GM10248 (cell line): Measurements from ENCODE around the gene OR8G1.

Experiments used
- CTCF ChIA-PET: fragments of 300-600 bp; sonication (Branson Sonifier 250); formaldehyde crosslinking; extraction: SDS; loops from one replicate; lab custom pipeline; 2021; ENCODE audit warnings: antibody characterized with exemption; lab: Yijun Ruan, JAX
- POLR2A ChIA-PET: fragments of 350-650 bp; sonication (Branson Sonifier 250); formaldehyde crosslinking; extraction: SDS; loops from one replicate; lab custom pipeline; 2020; ENCODE audit warnings: antibody characterized with exemption; lab: Yijun Ruan, JAX
- DNase-seq: peaks from one replicate; pipeline ENCODE4 v3.0.0; 2012; ENCODE audit errors: extremely low spot score
- TF ChIP-seq, protein P1 (sequence below): IDR thresholded peaks from 2 replicates; pipeline ENCODE4 v1.5.1; 2012; ENCODE audit warnings: mild to moderate bottlenecking, low read depth; ENCODE audit errors: extremely low read depth, missing control alignments, control extremely low read depth

Gene OR8G1

DNA sequence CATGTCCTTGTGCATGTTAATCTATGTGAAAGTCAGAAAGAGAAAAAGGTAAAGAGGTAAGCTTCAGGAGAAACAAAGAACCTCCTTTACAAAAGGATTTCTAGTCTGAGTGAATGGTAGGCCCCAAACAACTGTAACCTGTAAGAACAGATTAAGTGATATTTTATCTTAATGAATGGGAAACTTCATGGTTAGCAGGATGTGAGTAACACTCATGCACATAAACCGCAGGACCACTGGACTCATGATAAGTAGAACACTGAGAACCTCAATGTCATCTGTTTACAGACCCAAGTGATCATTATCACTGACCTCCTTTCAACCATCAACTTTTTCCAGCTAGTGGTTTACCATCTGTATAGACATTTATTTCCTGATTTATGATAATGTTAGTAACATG, 35.2 kb downstream of the OR8G1 start:
- TF ChIP-seq, protein P1, sequence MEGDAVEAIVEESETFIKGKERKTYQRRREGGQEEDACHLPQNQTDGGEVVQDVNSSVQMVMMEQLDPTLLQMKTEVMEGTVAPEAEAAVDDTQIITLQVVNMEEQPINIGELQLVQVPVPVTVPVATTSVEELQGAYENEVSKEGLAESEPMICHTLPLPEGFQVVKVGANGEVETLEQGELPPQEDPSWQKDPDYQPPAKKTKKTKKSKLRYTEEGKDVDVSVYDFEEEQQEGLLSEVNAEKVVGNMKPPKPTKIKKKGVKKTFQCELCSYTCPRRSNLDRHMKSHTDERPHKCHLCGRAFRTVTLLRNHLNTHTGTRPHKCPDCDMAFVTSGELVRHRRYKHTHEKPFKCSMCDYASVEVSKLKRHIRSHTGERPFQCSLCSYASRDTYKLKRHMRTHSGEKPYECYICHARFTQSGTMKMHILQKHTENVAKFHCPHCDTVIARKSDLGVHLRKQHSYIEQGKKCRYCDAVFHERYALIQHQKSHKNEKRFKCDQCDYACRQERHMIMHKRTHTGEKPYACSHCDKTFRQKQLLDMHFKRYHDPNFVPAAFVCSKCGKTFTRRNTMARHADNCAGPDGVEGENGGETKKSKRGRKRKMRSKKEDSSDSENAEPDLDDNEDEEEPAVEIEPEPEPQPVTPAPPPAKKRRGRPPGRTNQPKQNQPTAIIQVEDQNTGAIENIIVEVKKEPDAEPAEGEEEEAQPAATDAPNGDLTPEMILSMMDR, result no peak
- no peak for DNase-seq
- ChIA-PET CTCF (no interaction called here), POLR2A (no interaction called here)

DNA sequence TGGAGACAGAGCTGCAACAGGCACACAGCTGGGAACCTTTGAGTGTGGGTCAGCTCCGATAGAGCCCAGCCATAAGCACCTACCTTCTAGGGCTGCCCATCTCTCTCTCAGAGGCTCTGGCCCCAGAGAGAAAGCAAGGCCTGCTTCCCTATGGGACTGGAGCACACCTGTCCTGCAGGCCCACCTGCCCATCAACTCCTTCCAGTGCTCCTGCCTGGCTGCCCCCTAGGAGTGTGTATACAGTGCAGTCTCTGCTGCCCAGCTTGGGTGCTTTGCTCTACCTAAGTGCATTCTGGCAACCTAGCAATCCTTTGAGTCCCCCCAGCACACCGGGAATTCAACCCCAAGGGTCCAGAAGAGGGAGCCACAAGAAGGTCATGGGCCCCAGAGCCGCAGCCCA, 36.3 kb downstream of the OR8G1 start:
- DNase-seq, result no peak
- ChIA-PET CTCF (interaction anchor here (1.5 kb wide), 1 partner anchor 53 kb away, joined by 3 read pairs; no protein-coding TSS in a partner anchor), POLR2A (no interaction called here)
- TF ChIP-seq, protein P1, result no peak

DNA sequence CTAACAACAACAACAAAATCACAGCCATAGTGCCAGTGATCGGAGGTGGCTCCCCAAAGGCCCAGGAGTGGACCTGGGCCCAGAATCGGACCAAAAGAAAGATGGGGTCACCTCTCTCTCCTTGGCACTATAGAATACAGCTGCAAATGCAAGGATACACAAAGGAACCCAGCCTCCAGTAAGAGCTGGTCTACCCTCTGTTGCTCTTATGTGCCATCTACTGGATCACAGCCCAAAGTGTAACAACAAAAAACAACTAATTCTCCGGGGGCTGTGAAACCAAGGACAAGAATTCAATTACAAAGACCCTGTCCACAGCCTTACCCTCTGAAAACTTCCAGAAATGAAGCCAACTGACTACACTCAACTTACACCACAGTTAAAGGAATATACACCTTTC, 36.9 kb downstream of the OR8G1 start:
- ChIA-PET POLR2A (no interaction called here), CTCF (interaction anchor here (1.5 kb wide), 1 partner anchor 53 kb away, joined by 3 read pairs; no protein-coding TSS in a partner anchor)
- DNase-seq, result no peak
- TF ChIP-seq, protein P1, result no peak

DNA sequence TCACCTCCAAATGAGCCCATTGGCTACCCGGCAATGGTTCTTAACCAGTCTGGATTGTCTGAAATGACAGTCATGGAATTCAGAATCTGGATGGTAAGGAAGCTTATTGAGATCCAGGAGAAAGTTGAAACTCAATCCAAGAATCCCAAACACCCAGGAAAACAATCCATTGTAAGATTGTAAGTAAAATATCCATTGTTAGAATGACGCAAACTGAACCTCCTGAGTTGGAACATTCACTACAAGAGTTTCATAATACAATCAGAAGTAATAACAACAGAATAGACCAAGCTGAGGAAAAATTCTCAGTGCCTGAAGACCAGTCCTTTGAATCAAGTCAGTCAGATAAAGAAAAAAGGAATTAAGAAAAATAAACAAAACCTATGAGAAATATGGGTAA, 37.4 kb downstream of the OR8G1 start:
- TF ChIP-seq, protein P1, result no peak
- DNase-seq, result no peak
- ChIA-PET POLR2A (no interaction called here), CTCF (interaction anchor here (1.5 kb wide), 1 partner anchor 52 kb away, joined by 3 read pairs; no protein-coding TSS in a partner anchor)

DNA sequence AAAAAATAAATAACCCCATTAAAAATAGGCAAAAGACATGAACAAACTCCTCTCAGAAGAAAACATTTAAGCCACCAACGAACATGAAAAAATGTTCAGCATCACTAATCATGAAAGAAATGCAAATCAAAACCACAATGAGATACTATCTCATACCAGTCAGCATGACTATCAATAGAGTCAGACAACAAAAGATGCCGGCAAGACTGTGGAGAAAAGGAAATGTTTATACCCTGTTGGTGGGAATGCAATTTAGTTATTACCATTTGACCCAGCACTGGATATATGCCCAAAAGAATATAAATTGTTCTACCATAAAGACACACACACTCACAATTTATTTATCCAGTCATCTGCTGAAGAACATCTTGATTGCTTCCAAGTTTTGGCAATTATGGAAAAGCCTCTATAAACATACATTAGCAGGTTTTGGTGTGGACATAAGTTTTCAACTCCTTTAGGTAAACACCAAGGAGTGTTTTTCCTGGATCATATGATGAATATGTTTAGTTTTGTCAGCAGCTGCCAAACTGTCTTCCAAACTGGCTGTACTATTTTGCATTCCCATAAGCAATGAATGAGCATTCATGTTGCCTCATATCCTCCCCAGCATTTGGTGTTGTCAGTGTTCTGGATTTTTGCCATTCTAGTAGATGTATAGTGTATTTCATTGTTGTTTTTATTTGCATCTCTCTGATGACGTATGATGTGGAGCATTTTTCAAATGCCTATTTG, 44.9 kb downstream of the OR8G1 start:
- DNase-seq, result no peak
- POLR2A ChIA-PET, result no interaction called here
- TF ChIP-seq, protein P1, result no peak
- CTCF ChIA-PET, result no interaction called here

DNA sequence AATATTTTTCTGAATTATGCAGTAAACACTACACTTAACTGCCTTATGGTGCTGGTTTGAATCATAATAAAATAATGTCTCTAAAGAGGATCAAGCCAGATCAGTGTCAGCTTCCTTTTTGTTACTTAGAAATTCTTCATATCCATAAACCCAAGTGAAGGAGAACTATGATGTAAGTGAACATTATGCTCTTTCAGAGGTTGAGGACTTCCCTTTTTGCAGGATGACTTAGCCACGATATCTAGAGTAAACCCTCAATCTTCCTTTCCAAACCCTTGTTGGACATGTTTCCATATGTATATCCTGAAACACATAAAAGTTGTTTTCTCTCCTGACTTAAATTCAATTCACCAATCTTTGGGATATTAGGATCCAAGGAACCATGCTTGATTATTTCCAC, 53.8 kb downstream of the OR8G1 start:
- ChIA-PET POLR2A (no interaction called here), CTCF (no interaction called here)
- TF ChIP-seq, protein P1, result no peak
- DNase-seq, result no peak

DNA sequence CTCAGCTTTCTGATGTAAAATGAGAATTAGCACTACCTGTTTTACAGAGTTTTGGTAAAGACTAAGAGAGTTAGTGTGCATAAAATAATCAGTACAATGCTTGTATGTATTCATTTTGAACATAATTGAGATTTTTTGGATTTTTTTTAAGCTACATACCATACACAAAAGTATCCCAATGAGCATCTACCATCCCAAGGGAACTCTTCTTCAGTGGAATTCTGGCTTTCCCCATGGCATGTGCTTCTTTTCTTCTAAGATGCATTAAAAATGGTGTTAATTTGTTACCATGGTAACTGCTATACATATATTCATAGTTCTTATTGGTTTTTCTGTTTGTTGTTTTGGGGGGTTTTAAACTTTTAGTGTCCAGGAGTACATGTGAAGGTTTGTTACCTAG, 55.1 kb downstream of the OR8G1 start:
- TF ChIP-seq, protein P1, result no peak
- POLR2A ChIA-PET, result no interaction called here
- DNase-seq, result no peak
- CTCF ChIA-PET, result no interaction called here
